GM12874 (cell line): ENCODE results near the gene QRFP.

Experiments
- TF ChIP-seq, protein P1 (sequence below): IDR thresholded peaks from 2 replicates; pipeline ENCODE4 v1.5.1; 2011; ENCODE audit warnings: low read depth, mild to moderate bottlenecking, control low read depth, low read length, moderate library complexity; ENCODE audit not compliant: insufficient read depth

QRFP gene

DNA sequence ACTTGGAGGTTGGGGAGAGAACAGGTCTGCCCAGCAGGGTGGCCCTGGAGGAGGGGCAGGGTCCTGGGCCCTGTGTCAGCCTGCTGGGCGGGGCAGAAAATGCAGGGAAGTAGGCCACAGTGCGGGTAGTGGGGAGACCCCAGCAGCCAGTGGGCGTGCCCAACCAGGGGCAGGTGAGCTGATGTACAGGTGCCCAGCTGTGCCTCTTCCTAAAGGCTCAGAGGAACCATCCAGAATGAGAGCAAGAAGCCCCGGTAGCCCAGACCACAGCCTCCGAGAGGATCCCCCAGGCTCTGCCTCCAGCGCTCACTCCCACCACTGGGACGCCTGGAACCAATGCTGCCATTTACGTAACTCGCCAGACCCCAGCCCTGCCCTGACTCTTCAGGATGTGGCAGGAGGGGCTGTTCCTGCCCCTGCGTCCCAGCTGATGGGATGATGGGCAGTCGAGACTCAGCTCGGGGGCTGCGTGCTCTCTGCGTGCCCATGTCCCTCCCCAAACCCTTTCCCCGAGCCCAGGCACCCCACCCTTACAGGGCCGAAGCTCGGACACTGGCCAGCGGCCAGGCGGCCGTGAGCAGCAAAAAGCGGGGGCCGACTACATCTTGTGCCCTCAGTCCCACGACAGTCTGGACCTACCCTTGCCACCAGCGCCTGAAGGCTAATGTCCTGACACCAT, 17.9 kb upstream of the QRFP start:
- TF ChIP-seq, protein P1, sequence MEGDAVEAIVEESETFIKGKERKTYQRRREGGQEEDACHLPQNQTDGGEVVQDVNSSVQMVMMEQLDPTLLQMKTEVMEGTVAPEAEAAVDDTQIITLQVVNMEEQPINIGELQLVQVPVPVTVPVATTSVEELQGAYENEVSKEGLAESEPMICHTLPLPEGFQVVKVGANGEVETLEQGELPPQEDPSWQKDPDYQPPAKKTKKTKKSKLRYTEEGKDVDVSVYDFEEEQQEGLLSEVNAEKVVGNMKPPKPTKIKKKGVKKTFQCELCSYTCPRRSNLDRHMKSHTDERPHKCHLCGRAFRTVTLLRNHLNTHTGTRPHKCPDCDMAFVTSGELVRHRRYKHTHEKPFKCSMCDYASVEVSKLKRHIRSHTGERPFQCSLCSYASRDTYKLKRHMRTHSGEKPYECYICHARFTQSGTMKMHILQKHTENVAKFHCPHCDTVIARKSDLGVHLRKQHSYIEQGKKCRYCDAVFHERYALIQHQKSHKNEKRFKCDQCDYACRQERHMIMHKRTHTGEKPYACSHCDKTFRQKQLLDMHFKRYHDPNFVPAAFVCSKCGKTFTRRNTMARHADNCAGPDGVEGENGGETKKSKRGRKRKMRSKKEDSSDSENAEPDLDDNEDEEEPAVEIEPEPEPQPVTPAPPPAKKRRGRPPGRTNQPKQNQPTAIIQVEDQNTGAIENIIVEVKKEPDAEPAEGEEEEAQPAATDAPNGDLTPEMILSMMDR: no peak

DNA sequence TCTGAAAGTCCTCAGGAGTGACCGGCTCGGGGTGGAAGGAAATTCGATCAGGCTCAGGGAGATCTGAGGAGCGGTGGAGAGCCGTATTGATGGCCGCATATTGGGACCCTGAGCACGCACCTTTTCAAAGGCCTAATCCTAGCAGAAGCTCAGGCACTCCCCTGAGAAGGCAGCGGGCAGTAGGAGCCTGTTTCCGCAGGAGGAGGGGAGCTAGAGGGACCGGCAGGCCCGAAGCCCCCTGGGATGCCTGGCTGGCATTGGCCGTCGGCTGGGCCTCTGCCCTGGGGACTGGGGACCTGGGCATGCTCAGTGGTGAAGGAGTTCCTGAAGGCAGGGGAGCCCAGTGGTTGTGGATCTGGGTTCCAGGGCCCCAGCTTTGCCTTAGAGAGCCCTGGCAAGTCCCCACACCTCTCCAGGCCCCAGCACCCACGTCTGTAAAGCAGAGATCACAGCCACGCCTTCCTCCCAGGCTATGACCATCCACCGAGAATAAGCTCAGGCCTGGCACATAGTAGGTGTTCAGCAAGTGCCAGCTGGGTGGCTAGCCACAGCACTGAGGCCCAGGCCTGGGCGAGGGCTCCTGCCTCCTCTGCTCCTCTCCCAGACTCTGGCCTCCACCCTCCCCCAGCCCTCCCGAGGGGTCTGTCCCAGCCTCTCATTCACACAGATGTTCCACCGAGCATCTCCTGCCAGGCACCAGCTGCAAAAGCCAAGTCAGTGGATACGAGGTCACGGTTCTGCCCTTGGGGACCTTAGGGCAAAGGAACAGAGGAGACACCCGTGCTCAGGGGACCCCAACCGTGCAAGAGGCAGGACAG, 17.2 kb upstream of the QRFP start:
- TF ChIP-seq, protein P1: no peak

DNA sequence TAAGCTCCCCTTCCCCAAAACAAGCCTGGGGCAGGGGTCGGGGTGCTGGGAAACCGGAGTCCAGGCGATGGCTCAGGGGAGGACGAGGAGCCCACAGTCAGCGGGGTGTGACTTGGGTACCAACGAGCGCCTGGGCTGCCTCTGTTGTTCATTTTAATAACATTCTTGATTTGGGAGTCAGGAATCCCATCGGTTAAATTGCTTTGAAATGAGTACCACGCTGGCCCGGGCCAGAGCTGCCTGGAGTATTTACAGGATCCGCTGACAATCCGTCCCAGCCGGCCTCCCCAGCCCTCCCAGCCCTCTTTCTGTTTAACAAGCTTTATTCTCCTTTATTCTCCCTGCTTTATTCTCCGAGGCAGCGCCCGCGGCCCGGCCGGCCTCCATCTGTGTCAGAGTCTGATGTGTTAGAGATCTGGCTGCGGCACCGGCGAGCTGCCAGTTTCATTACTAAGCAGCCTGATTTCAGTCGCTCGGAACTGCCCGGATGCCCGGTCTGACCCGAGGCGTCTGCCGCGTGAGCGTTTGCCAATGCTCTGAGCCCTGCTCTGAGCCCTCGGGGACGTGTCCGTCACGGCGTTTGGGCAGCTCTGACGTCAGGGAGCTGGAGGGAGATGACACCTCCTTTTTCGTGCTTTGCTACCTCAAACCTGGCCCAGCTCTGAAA, 16.5 kb upstream of the QRFP start:
- TF ChIP-seq, protein P1: no peak

DNA sequence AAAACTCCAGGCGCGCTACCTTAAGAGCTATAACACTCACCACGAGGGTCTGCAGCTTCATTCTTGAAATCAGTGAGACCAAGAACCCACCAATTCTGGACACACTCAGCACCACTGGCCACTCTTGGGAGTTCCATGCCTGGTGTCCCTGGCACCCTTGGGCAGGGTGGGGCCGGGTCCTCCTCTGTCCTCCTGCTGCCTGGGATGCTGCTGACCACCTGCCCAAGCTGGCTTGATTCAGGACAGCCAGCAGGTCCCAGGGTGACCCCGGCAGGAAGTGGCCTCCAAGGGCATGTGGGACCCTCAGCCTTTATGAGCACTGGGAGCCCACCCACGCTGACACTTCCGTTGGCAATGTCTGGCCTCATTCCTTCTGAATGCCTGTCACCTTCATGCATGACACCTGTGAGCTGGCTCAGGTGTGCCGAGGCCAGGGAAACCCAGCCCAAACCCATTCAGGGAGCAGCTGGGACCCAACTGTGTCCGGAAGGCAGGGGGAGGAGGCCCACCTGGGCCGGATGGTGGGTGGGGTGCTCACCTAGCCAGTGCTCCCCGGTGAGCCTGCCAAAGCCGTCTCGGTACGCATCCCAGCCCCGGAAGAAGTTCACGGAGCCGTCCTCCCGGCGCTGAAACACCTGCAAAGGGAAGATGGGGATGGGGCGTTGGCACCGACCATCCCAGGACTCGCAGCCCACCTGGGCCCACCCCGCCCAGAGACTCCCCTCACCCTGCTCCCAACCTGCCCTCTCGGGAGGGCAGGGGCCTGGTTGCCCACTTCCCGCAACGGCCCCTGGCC, 14.8 kb upstream of the QRFP start:
- TF ChIP-seq, protein P1: no peak

DNA sequence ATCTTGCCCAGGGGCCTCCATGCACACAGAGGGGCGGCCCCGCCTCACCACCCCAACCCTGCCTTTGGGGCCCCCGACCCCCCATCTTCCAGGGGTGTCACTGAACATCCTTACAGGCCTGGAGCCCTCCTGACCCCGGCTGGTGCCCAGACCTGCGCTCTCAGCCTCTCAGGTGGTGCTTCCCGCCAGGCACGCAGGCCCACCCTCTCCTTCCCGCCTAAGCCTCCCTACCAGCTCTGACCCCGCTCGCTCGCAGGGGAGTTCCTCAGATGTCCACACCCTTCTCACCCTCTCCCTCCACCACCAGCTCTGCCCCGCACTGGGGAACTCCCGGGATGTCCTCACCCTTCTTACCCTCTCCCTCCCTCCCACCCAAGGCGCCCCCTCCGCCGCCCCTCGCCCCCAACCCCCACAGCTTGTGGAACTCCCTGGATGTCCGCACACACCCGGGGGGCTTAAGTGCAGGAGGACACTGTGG, 12.3 kb upstream of the QRFP start:
- TF ChIP-seq, protein P1: no peak

DNA sequence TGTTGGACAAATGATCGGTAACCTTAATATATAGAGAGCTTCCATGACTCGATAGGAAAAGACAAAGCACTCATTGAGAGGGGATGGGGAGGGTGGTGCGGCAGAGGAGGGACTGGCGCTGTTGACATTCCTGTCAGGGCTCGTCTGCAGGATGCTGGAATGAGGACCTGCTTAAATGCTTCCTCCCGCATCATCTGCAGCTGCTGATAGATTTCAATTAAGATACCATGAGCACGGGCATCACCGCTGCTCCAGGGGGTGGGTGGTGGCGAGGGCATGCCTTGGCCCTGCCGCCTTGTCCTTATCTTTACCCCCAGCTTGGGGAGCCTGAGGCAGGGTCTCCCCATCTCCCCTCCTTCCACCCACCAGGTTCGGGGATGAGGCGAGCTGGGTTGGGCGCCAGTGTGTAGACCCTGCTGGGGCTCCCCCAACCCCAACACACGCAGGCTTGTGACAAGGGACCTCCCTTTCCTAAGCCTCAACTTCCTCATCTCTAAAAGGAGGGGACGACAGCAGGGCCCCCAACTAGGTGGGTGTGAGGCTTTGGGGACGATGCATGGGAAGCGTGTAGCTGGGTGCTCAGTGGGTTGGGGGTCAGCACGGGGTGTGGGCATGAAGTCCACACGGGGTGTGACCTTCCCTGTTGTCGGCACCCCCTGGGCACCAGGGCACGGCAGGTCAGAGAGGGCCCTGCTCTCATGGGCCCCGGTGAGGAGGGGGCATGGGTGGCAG, 11.7 kb upstream of the QRFP start:
- TF ChIP-seq, protein P1: no peak
